ENCODE data around the gene HOXB8.

Gene HOXB8

GRCh38 chr17:48617471-48618255 is 2.6 kb upstream of the HOXB8 start:
- no peak for TF ChIP-seq CTCF (IDR thresholded peaks at IDR 0.05; ENCODE audit: insufficient read depth, low read length, poor library complexity, severe bottlenecking)
- DNase-seq (ENCODE audit: extremely low read depth, insufficient read length), result no peak
- peaks cover 8% of the 10 kb centered on the region for H3K27me3 ChIP-seq (replicated peaks; ENCODE audit: control insufficient read depth, insufficient read depth, low read length)
- H3K4me3 ChIP-seq (replicated peaks; ENCODE audit: low read depth, low read length), result no peak overlapping the region
- H3K36me3 ChIP-seq (ENCODE audit: control insufficient read depth, insufficient read depth, low read length), result no peaks in the 10 kb centered on the region

- H3K27me3 ChIP-seq (replicated peaks; ENCODE audit: control insufficient read depth, insufficient read depth, low read length), result peaks cover 8% of the 10 kb centered on the region
- H3K36me3 ChIP-seq (ENCODE audit: control insufficient read depth, insufficient read depth, low read length), result no peaks in the 10 kb centered on the region
- DNase-seq (ENCODE audit: extremely low read depth, insufficient read length), result no peak
- no peak for TF ChIP-seq CTCF (IDR thresholded peaks at IDR 0.05; ENCODE audit: insufficient read depth, low read length, poor library complexity, severe bottlenecking)
- no peak overlapping the region for H3K4me3 ChIP-seq (replicated peaks; ENCODE audit: low read depth, low read length)
Observed at GRCh38 chr17:48616717-48617470, 1.8 kb upstream of the HOXB8 start.

- Histone ChIP-seq H3K27me3 (replicated peaks; ENCODE audit: control insufficient read depth, insufficient read depth, low read length) (peaks cover 8% of the 10 kb centered on the region), H3K4me3 (replicated peaks; ENCODE audit: low read depth, low read length) (no peak overlapping the region), H3K36me3 (ENCODE audit: control insufficient read depth, insufficient read depth, low read length) (no peaks in the 10 kb centered on the region)
- no peak for DNase-seq (ENCODE audit: extremely low read depth, insufficient read length)
- no peak for TF ChIP-seq CTCF (IDR thresholded peaks at IDR 0.05; ENCODE audit: insufficient read depth, low read length, poor library complexity, severe bottlenecking)
Observed at GRCh38 chr17:48615963-48616716, 1.0 kb upstream of the HOXB8 start.

GRCh38 chr17:48613862-48614694 is 1.0 kb downstream of the HOXB8 start:
- no peak for DNase-seq (ENCODE audit: extremely low read depth, insufficient read length)
- TF ChIP-seq CTCF (IDR thresholded peaks at IDR 0.05; ENCODE audit: insufficient read depth, low read length, poor library complexity, severe bottlenecking), result no peak
- no peaks in the 10 kb centered on the region for H3K36me3 ChIP-seq (ENCODE audit: control insufficient read depth, insufficient read depth, low read length)
- peak overlapping the region; percentile 27 for H3K4me3 ChIP-seq (replicated peaks; ENCODE audit: low read depth, low read length)
- H3K27me3 ChIP-seq (replicated peaks; ENCODE audit: control insufficient read depth, insufficient read depth, low read length), result peaks cover 8% of the 10 kb centered on the region
